ENCODE results near the gene ZNHIT2.

DNA sequence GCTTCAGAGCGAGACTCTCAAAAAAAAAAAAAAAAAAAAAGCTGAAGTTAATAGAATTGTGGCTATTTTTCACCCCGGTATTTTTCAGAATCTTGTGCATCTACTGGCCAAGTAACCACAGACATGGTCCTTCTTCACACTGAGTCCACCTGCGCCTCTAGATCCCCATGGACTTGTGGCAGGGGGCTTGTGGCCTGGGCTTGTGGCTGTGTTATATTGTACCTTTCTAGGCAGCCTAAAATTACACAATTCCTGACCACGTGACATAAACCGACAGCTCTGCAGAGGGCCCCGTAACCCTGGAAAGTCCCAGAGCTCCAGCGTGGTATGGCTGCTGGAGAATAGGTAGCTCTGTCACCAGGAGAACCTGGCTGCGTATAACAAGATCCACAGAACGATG, 48.3 kb downstream of the ZNHIT2 start:
- TF ChIP-seq POLR2AphosphoS5 (IDR thresholded peaks at IDR 0.05; ENCODE audit: low read depth, low read length) (no peak), CTCF (IDR thresholded peaks at IDR 0.05) (no peak), SIN3A (IDR thresholded peaks at IDR 0.05; ENCODE audit: borderline replicate concordance, insufficient read depth, low read depth, low read length) (no peak)
- TF ChIP-seq, protein P1, sequence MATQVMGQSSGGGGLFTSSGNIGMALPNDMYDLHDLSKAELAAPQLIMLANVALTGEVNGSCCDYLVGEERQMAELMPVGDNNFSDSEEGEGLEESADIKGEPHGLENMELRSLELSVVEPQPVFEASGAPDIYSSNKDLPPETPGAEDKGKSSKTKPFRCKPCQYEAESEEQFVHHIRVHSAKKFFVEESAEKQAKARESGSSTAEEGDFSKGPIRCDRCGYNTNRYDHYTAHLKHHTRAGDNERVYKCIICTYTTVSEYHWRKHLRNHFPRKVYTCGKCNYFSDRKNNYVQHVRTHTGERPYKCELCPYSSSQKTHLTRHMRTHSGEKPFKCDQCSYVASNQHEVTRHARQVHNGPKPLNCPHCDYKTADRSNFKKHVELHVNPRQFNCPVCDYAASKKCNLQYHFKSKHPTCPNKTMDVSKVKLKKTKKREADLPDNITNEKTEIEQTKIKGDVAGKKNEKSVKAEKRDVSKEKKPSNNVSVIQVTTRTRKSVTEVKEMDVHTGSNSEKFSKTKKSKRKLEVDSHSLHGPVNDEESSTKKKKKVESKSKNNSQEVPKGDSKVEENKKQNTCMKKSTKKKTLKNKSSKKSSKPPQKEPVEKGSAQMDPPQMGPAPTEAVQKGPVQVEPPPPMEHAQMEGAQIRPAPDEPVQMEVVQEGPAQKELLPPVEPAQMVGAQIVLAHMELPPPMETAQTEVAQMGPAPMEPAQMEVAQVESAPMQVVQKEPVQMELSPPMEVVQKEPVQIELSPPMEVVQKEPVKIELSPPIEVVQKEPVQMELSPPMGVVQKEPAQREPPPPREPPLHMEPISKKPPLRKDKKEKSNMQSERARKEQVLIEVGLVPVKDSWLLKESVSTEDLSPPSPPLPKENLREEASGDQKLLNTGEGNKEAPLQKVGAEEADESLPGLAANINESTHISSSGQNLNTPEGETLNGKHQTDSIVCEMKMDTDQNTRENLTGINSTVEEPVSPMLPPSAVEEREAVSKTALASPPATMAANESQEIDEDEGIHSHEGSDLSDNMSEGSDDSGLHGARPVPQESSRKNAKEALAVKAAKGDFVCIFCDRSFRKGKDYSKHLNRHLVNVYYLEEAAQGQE (IDR thresholded peaks at IDR 0.05; ENCODE audit: insufficient read depth in 1 of 2, low read depth in 2 of 2, low read length in 1 of 2) = no peak

Measured in Panc1 (cell line).